Ascending aorta (tissue), 2 donors: ENCODE measurements around the gene CIITA. TPM values are rescaled to one million over a fixed set of nuclear protein-coding genes. Genes with fewer than 3 reads are reported as not detected.

ENCODE experiments used
- DNase-seq, 2 donors: peaks; one replicate each; pipeline ENCODE4 v3.0.0-alpha.2; 2019; ENCODE audit warnings: low spot score in 2 of 2
- H3K27ac ChIP-seq, 2 donors: fragments of 200-600 bp; sonication (generic); one replicate each; pipeline ENCODE4 v1.5.1; 2016 to 2017; ENCODE audit warnings: mild to moderate bottlenecking in 1 of 2
- H3K27me3 ChIP-seq: fragments of 200-600 bp; sonication (generic); one replicate; pipeline ENCODE4 v1.5.1; 2017
- H3K36me3 ChIP-seq, 2 donors: fragments of 200-600 bp; sonication (generic); one replicate each; pipeline ENCODE4 v1.5.1; 2016
- H3K4me1 ChIP-seq, 2 donors: fragments of 200-600 bp; sonication (generic); one replicate each; pipeline ENCODE4 v1.5.1; 2016 to 2017; ENCODE audit warnings: mild to moderate bottlenecking in 1 of 2
- H3K4me3 ChIP-seq, 2 donors: fragments of 200-600 bp; sonication (generic); one replicate each; pipeline ENCODE4 v1.5.1; 2016 to 2017; ENCODE audit warnings: mild to moderate bottlenecking in 1 of 2
- H3K9me3 ChIP-seq, 2 donors: fragments of 200-600 bp; sonication (generic); one replicate each; pipeline ENCODE4 v1.5.1; 2016
- intact Hi-C: fragments of 100-400 bp; cut with DNase I; formaldehyde crosslinking; loops from one replicate; pipeline ENCODE4 v1.15.1; 2023
- total RNA-seq: library from RNA; depleted of rRNA; stranded (reverse); fragments of >200 nt; gene quantifications from one replicate; pipeline ENCODE4 v1.1.0, GENCODE V29; 2016
- TF ChIP-seq, protein P1 (sequence below), 3 experiments: fragments of 200-600 bp in 2 of 3; fragments of 450-650 bp in 1 of 3; sonication (generic) in 2 of 3; IDR thresholded peaks; one replicate each; pipeline ENCODE4 v1.5.1; 2016 to 2019; ENCODE audit warnings: antibody characterized with exemption in 3 of 3, mild to moderate bottlenecking in 1 of 3, moderate library complexity in 1 of 3

The CIITA gene
- total RNA-seq, 1 donor from 2014 or later = 19.4 TPM

DNA sequence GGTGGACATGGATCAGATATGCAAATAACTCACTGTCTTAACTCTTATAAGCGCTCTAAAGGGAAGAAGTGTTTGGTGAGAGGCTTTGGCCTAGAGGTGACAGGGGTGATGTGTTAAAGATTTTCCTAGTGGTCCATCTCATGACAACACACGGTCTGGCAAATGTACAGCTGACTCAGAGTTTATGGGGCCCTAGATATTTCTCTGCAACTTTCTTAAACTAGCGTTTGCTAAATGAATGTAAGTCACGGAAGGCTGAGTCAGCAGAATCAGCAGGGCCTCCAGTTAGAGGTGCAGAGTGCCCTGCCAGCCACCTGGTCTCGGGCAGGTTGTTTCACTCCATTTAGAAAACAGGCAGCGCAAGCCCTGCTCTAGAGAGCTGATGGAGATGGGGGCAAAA is 107.5 kb downstream of the CIITA start:
- no peak overlapping the region for H3K27ac ChIP-seq
- H3K36me3 ChIP-seq = peaks cover 0 to 21% of the 10 kb centered on the region in 2 donors
- intact Hi-C loops = no loop called here
- no peaks in the 10 kb centered on the region for H3K27me3 ChIP-seq
- no peaks in the 10 kb centered on the region for H3K9me3 ChIP-seq
- H3K4me3 ChIP-seq = no peak overlapping the region
- peaks cover 0 to 9% of the 10 kb centered on the region in 2 donors for H3K4me1 ChIP-seq
- TF ChIP-seq, protein P1, sequence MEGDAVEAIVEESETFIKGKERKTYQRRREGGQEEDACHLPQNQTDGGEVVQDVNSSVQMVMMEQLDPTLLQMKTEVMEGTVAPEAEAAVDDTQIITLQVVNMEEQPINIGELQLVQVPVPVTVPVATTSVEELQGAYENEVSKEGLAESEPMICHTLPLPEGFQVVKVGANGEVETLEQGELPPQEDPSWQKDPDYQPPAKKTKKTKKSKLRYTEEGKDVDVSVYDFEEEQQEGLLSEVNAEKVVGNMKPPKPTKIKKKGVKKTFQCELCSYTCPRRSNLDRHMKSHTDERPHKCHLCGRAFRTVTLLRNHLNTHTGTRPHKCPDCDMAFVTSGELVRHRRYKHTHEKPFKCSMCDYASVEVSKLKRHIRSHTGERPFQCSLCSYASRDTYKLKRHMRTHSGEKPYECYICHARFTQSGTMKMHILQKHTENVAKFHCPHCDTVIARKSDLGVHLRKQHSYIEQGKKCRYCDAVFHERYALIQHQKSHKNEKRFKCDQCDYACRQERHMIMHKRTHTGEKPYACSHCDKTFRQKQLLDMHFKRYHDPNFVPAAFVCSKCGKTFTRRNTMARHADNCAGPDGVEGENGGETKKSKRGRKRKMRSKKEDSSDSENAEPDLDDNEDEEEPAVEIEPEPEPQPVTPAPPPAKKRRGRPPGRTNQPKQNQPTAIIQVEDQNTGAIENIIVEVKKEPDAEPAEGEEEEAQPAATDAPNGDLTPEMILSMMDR (IDR thresholded peaks at IDR 0.05) = no peak
- DNase-seq = no peak

Other genes starting within 250 kb of the CIITA start
- not detected for gene TEKT5, start 182.3 kb upstream of the CIITA start, total RNA-seq
- 13.3 TPM for gene NUBP1, start 133.4 kb upstream of the CIITA start, total RNA-seq
- gene TVP23A, start 58.4 kb upstream of the CIITA start, total RNA-seq = not detected
- gene DEXI, start 65.3 kb downstream of the CIITA start, total RNA-seq = 94.2 TPM
- gene CLEC16A, start 67.4 kb downstream of the CIITA start, total RNA-seq = 16.2 TPM